ENCODE results near the gene TADA3. TPM values are rescaled to one million over a fixed set of nuclear protein-coding genes. Genes with fewer than 3 reads are reported as not detected.

The TADA3 gene
- total RNA-seq, 1 donor from 2014 or later, result 55.8 TPM

DNA sequence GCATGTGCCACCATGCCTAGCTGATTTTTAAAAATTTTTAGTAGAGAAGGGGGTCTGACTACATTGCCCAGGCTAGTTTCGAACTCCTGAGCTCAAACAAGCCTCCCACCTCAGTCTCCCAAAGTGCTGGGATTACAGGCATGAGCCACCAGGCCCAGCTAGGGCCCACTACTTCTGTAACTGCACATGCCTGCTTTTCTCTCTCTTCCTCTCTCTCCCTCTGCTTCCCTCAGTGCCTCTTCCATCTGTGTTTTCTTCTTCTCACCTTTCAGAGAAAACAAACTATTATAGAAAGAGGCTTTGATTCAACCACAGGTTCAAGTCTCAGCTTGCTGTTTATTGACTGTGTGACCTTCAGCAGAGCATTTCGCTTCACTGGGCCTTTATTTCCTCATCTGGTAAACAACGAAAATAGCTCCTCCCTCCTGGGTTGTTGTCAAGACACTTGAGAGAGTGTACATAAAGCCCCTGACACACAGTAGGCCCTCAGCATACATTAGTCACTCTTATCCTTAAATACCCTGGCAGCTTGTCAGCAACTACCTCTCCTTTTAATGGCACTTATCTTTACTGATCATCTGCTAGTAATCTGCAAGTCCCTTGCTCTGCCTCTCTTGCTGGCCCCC, 10.2 kb downstream of the TADA3 start:
- DNase-seq (no peak), ATAC-seq (no peak)
- H3K4me3 ChIP-seq, result no peak overlapping the region
- no peak overlapping the region for H3K27ac ChIP-seq
- H3K9me3 ChIP-seq, result no peaks in the 10 kb centered on the region
- TF ChIP-seq, protein P1, sequence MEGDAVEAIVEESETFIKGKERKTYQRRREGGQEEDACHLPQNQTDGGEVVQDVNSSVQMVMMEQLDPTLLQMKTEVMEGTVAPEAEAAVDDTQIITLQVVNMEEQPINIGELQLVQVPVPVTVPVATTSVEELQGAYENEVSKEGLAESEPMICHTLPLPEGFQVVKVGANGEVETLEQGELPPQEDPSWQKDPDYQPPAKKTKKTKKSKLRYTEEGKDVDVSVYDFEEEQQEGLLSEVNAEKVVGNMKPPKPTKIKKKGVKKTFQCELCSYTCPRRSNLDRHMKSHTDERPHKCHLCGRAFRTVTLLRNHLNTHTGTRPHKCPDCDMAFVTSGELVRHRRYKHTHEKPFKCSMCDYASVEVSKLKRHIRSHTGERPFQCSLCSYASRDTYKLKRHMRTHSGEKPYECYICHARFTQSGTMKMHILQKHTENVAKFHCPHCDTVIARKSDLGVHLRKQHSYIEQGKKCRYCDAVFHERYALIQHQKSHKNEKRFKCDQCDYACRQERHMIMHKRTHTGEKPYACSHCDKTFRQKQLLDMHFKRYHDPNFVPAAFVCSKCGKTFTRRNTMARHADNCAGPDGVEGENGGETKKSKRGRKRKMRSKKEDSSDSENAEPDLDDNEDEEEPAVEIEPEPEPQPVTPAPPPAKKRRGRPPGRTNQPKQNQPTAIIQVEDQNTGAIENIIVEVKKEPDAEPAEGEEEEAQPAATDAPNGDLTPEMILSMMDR (IDR thresholded peaks at IDR 0.05), result no peak
- intact Hi-C loops (cut with DNase I), result no loop called here
- peaks cover 68% of the 10 kb centered on the region for H3K36me3 ChIP-seq
- no peaks in the 10 kb centered on the region for H3K27me3 ChIP-seq
- H3K4me1 ChIP-seq, result peaks cover 19% of the 10 kb centered on the region

DNA sequence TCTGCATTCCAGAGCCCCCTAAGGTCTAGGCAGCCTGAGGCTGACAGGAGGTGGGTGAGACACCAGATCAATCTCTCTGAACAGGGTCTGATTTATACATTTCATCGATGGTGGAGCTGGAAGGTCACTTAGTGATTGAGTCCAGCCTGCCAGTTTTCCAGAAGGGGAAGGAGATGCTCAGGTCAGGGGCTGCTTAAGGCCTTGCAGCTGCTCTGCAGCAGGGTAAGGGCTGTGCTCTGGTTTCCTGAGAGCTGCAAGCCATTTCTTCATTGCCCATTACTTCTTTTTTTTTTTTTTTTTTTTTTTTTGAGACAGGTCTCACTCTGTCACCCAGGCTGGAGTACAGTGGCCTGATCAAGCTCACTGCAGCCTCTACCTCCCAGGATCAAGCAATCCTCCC, 10.7 kb downstream of the TADA3 start:
- intact Hi-C loops (cut with DNase I), result no loop called here
- peaks cover 21% of the 10 kb centered on the region for H3K4me1 ChIP-seq
- ATAC-seq (no peak), DNase-seq (no peak)
- no peak overlapping the region for H3K27ac ChIP-seq
- H3K9me3 ChIP-seq, result no peaks in the 10 kb centered on the region
- no peaks in the 10 kb centered on the region for H3K27me3 ChIP-seq
- no peak overlapping the region for H3K4me3 ChIP-seq
- peaks cover 64% of the 10 kb centered on the region for H3K36me3 ChIP-seq
- TF ChIP-seq, protein P1 (IDR thresholded peaks at IDR 0.05), result no peak

DNA sequence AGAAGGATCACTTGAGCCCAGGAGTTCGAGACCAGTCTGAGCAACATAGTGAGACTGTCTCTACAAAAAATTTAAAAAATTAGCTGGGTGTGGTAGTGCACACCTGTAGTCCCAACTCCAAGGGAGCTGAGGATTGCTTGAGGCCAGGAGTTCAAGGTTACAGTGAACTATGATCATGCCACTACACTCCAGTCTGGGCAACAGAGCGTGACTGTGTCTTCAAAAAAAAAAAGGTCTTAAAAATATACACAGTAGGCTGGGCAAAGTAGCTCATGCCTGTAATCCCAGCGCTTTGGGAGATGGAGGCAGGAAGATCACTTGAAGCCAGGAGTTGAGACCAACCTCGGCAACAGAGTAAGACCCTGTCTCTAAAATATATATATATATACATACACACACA, 11.4 kb downstream of the TADA3 start:
- TF ChIP-seq, protein P1 (IDR thresholded peaks at IDR 0.05), result no peak
- no peak overlapping the region for H3K4me3 ChIP-seq
- H3K27me3 ChIP-seq, result no peaks in the 10 kb centered on the region
- ATAC-seq, result no peak
- no peaks in the 10 kb centered on the region for H3K9me3 ChIP-seq
- intact Hi-C loops (cut with DNase I), result no loop called here
- no peak for DNase-seq
- H3K4me1 ChIP-seq, result peaks cover 21% of the 10 kb centered on the region
- peaks cover 58% of the 10 kb centered on the region for H3K36me3 ChIP-seq
- H3K27ac ChIP-seq, result peak overlapping the region; percentile 74

DNA sequence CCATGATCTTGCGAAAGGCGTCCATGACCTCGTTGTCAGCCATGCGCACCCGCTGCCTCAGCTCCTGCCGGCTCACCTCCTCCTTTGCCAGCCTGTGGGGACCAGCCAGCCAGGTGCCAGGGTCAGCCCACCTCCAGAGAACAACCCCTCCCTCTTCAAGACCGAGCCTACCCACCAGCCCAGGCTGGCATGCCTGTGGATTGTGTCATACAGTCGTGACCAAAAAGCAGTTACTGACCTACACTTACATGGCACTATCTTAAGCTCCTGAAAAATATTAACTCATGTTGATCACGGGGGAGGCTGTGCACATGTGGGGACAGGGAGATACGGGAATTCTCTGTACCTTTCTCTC, 11.8 kb downstream of the TADA3 start:
- H3K27ac ChIP-seq, result peak overlapping the region; percentile 74

DNA sequence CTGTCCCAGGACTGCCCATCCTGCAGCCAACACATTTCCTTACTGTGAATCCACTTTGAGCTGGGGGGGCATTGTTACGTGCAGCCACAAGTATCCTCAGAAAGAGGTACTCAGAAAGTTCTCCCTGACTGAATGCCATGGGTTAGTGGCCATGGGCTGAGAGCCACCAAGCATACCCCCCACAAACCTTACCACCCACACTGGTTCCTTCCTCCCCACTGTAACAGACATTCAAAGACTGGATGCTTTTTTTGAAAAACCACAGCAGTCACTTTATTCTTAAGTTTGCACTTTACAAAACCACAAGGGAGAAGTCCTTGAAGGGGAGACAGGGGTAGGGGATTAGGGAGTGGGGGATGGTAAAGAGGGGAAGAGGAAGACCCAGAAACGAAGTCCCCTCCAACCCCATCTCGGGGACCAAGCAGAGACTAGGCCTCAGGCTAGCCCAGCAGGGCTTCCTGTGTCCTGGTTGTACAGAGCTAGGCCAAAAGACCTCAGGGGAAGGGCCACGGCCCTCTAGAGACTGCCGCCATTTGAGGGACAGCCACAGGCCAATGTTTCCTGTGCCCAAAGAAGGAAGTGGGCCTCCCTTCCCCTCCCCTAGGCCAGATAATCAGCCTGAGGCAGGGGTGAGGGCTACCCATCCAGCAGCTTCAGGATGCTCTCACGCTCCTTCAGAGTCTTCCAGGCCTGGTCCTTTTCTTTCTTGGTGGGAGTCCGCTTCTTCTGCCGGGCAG, 12.4 kb downstream of the TADA3 start:
- TF ChIP-seq, protein P1 (IDR thresholded peaks at IDR 0.05), result no peak
- peak overlapping the region; percentile 74 for H3K27ac ChIP-seq
- no peaks in the 10 kb centered on the region for H3K9me3 ChIP-seq
- no peak overlapping the region for H3K4me3 ChIP-seq
- no peaks in the 10 kb centered on the region for H3K27me3 ChIP-seq
- H3K36me3 ChIP-seq, result peaks cover 48% of the 10 kb centered on the region
- H3K4me1 ChIP-seq, result peaks cover 21% of the 10 kb centered on the region
- intact Hi-C loops (cut with DNase I), result no loop called here
- DNase-seq, result no peak
- peak; percentile 70 for ATAC-seq

More for the DNA sequence above, 11.8 kb downstream of the TADA3 start:
- DNase-seq (no peak), ATAC-seq (no peak)
- peaks cover 53% of the 10 kb centered on the region for H3K36me3 ChIP-seq
- no peaks in the 10 kb centered on the region for H3K9me3 ChIP-seq
- TF ChIP-seq, protein P1 (IDR thresholded peaks at IDR 0.05), result no peak
- H3K27me3 ChIP-seq, result no peaks in the 10 kb centered on the region
- peaks cover 21% of the 10 kb centered on the region for H3K4me1 ChIP-seq
- no peak overlapping the region for H3K4me3 ChIP-seq
- intact Hi-C loops (cut with DNase I), result no loop called here

Measured in upper lobe of right lung (tissue), 1 donor.